ENCODE data around the gene FGF16. TPM values are rescaled to one million over a fixed set of nuclear protein-coding genes. Genes with fewer than 3 reads are reported as not detected.
"Not testable (repeated sequence)": the region's sequence is repeated elsewhere in the genome, so short reads cannot be mapped to it uniquely, and the experiment has no call there.

Gene FGF16
- total and polyA plus RNA-seq, 3 donors from 2014 or later: 0.18 to 0.55 (median 0.19) TPM

DNA sequence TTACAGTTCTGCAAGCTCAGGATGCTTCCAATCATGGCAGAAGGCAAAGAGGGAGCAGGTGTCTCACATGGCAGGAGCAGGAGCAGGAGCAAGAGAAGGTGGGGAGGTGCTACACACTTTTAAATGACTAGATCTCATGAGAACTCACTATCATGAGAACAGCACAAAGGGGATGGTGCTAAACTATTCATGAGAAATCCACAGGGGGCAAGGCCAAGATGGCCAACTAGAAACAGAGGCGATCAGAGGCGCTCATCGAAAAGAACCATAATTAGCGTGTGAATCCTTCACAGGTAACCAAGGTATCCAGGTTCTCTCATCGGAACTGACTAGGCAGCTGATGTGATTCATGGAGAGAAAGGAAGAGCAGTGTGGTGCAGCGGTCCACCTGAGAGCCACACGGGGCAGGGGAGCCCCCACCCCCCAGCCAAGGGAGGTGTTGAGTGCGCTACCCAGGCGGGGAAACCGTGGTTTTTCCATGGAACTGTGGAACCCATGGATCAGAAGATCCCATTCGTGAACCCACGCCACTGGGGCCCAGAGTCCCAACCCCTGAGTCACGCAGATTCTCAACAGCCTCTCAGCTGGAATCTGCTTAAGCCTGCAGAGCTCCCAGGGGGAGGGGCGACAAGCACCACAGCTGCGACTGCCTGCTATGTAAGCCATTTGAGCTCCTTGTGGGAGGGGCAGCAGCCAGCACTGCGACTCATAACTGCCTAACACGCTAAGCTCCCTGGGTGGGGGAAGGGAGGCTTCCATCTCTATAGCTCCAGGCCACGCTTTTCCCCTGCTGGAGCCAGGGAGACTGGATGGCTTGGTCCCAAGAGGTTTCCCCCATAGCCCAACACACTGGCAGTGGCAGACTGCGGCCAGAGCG, 46.7 kb downstream of the FGF16 start:
- no peak for DNase-seq
- 58 to 79% methylated on average over 9 to 14 of the region's 20 CpGs for WGBS, 2 donors
- Histone ChIP-seq H3K9me3 (no peaks in the 10 kb centered on the region), H3K4me1 (no peaks in the 10 kb centered on the region), H3K36me3 (ENCODE audit: low read depth, missing control alignments) (no peaks in the 10 kb centered on the region), H3K4me3 (no peak overlapping the region), H3K27ac (no peak overlapping the region), H3K27me3 (no peaks in the 10 kb centered on the region)
- intact Hi-C loops (cut with DNase I; ENCODE audit: low total_unique reads): no loop called here
- TF ChIP-seq POLR2A (IDR thresholded peaks at IDR 0.05): no peak
- TF ChIP-seq, protein P1, sequence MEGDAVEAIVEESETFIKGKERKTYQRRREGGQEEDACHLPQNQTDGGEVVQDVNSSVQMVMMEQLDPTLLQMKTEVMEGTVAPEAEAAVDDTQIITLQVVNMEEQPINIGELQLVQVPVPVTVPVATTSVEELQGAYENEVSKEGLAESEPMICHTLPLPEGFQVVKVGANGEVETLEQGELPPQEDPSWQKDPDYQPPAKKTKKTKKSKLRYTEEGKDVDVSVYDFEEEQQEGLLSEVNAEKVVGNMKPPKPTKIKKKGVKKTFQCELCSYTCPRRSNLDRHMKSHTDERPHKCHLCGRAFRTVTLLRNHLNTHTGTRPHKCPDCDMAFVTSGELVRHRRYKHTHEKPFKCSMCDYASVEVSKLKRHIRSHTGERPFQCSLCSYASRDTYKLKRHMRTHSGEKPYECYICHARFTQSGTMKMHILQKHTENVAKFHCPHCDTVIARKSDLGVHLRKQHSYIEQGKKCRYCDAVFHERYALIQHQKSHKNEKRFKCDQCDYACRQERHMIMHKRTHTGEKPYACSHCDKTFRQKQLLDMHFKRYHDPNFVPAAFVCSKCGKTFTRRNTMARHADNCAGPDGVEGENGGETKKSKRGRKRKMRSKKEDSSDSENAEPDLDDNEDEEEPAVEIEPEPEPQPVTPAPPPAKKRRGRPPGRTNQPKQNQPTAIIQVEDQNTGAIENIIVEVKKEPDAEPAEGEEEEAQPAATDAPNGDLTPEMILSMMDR (IDR thresholded peaks at IDR 0.05): no peak

DNA sequence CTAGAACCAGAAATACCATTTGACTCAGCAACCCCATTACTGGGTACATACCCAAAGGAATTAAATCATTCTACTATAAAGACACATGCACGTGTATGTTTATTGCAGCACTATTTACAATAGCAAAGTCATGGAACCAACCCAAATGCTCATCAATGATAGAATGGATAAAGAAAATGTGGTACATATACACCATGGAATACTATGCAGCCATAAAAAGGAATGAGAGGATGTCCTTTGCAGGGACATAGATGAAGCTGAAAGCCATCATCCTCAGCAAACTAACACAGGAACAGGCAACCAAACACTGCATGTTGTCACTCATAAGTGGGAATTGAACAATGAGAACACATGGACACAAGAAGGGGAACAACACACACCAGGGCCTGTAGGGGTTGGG, 53.0 kb downstream of the FGF16 start:
- 90% methylated on average over 1 of the region's 1 CpG; no CpG with 5 or more reads in 1 of the 2 donors for WGBS, 2 donors
- H3K36me3 ChIP-seq (ENCODE audit: low read depth, missing control alignments); H3K27ac ChIP-seq; H3K4me1 ChIP-seq; H3K9me3 ChIP-seq; intact Hi-C loops (cut with DNase I; ENCODE audit: low total_unique reads); H3K27me3 ChIP-seq; H3K4me3 ChIP-seq; DNase-seq: not testable (repeated sequence)

DNA sequence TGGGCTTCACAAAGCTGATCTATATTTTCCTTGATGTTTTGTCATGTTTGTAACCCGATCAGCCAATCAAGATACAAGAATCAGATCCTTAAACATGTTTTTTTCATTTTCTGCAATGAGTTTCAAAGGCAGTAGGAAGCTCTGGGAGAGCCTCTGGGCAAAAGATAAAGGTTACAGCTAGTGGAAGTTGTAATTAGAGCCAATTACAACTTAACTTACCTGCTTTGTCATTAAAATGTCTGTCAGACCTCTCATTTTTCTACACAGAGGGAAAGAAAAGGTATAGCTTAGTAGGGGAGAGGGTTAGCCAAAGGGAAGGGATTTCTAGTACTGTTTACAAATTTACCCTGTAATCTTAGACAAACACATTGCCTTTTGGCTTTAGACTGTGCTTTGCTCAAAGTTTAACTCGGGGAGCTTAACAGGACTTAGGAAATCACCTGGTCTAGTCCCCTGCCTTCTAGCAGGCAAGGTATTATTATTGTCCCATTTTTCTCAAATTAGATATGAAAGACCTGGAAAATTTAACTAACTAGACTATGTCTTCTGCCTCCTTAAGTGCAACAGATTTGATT, 55.8 kb downstream of the FGF16 start:
- no peaks in the 10 kb centered on the region for H3K9me3 ChIP-seq
- H3K27me3 ChIP-seq: no peaks in the 10 kb centered on the region
- no peaks in the 10 kb centered on the region for H3K4me1 ChIP-seq
- WGBS, 2 donors: 28 to 41% methylated on average over 2 of the region's 2 CpGs
- H3K4me3 ChIP-seq: no peak overlapping the region
- TF ChIP-seq, protein P1 (IDR thresholded peaks at IDR 0.05): no peak
- no peak for TF ChIP-seq POLR2A (IDR thresholded peaks at IDR 0.05)
- no peak for DNase-seq
- no peak overlapping the region for H3K27ac ChIP-seq
- intact Hi-C loops (cut with DNase I; ENCODE audit: low total_unique reads): no loop called here
- H3K36me3 ChIP-seq (ENCODE audit: low read depth, missing control alignments): no peaks in the 10 kb centered on the region

DNA sequence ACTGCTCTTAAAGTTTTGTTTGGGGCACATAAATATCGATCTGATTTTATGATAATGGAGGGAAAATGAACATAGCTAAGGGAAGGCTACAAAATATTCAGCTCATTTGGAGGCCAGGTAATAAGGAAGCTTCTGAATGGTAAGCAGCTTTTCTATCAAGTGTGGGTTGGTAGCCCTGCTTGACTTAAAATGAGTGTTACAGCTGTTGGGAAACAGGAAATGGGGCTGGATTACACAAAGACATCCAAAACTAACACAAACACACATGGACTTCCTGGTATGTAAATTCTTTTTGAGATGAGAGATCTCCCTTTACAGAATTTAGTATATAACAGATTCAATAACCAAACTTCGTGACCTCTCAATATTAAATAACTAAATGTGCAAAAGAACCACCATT, 58.0 kb downstream of the FGF16 start:
- TF ChIP-seq, protein P1 (IDR thresholded peaks at IDR 0.05): no peak
- no peak for TF ChIP-seq POLR2A (IDR thresholded peaks at IDR 0.05)
- no peaks in the 10 kb centered on the region for H3K4me1 ChIP-seq

More for the DNA sequence above, 58.0 kb downstream of the FGF16 start:
- intact Hi-C loops (cut with DNase I; ENCODE audit: low total_unique reads): no loop called here
- Histone ChIP-seq H3K36me3 (ENCODE audit: low read depth, missing control alignments) (no peaks in the 10 kb centered on the region), H3K27ac (no peak overlapping the region), H3K4me3 (no peak overlapping the region), H3K27me3 (no peaks in the 10 kb centered on the region), H3K9me3 (no peaks in the 10 kb centered on the region)
- WGBS, 2 donors: 69 to 75% methylated on average over 2 of the region's 2 CpGs
- no peak for DNase-seq

All from testis (tissue), 3 donors.